ENCODE measurements around the gene LETMD1.

DNA sequence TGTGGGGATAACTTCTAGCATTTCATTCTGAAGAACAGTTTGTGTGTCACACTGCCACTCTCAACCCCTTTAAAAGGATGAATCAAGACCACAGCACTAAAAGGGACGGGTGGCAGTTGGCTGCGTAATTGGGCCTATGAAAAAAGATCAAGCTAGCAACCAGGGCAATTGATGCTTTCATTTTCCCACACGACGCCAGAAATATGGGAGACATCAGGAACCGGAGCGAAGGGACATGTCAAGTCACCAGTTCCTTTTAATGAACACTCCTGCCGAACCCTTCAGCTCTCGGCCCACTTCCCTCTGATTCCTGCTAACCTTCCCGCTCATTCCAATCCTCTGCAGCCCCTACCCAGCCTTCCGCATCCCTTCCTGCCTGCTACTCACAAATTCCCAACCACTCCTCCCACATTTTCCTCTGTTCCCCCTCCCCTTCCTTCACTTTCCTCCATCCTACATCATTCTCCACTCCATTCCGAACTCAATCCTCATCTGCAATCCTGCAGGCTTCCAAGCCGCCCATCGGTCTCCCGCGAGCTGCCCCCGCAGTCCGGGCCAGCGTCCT is 34.5 kb downstream of the LETMD1 start:
- TF ChIP-seq POLR2A (IDR thresholded peaks at IDR 0.05): no peak
- TF ChIP-seq, protein P1, sequence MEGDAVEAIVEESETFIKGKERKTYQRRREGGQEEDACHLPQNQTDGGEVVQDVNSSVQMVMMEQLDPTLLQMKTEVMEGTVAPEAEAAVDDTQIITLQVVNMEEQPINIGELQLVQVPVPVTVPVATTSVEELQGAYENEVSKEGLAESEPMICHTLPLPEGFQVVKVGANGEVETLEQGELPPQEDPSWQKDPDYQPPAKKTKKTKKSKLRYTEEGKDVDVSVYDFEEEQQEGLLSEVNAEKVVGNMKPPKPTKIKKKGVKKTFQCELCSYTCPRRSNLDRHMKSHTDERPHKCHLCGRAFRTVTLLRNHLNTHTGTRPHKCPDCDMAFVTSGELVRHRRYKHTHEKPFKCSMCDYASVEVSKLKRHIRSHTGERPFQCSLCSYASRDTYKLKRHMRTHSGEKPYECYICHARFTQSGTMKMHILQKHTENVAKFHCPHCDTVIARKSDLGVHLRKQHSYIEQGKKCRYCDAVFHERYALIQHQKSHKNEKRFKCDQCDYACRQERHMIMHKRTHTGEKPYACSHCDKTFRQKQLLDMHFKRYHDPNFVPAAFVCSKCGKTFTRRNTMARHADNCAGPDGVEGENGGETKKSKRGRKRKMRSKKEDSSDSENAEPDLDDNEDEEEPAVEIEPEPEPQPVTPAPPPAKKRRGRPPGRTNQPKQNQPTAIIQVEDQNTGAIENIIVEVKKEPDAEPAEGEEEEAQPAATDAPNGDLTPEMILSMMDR (IDR thresholded peaks at IDR 0.05): no peak

Data from thyroid gland (tissue), 4 donors.